ENCODE measurements around the gene NFIX. TPM values are rescaled to one million over a fixed set of nuclear protein-coding genes. Genes with fewer than 3 reads are reported as not detected.
A peak's percentile ranks its signal among the peaks of the same experiment; 100 is the strongest.

Gene NFIX
- total and polyA plus RNA-seq, 9 of the 15 experiments (the other 6 are each of a cell fraction or from before 2014, with no cell fraction given): 0.28 to 26.8 (median 5.4) TPM

DNA sequence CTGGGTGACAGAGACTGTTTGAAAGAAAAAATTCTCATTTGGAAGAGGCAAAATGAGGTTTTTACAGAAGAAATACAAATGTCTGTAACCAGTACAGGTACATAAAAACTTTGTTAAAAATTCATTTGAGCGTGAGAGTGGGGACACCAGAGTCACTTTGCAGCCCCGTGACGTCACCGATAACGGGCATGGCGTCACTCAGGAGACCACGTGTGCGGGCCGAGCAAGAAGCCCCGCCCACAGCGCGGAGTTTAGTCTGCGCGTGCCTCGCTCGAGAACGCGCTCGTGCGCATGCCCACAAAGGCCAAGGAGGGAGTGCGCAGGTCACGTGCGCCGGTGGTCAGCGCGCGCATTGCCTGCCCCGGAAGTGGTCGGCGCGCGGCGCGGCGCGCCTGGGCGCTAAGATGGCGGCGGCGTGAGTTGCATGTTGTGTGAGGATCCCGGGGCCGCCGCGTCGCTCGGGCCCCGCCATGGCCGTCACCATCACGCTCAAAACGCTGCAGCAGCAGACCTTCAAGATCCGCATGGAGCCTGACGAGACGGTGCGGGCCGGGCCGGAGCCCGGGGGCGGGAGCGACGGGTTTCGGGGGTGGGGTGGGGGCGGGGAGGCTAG is 49.7 kb upstream of the NFIX start, which contains the start of gene RAD23A (continued):
- TF ChIP-seq ZNF512 (tag; IDR thresholded peaks at IDR 0.05): no peak
- TF ChIP-seq NFIX (CRISPR knock-in tag; IDR thresholded peaks at IDR 0.05; ENCODE audit: low read depth): no peak
- TF ChIP-seq ZFP36 (IDR thresholded peaks at IDR 0.05; ENCODE audit: low read depth, low read length, partially characterized antibody): no peak
- peak; percentile 94 for TF ChIP-seq ETS1 (conservative IDR thresholded peaks at IDR 0.05; ENCODE audit: control insufficient read depth, low read depth, low read length)
- TF ChIP-seq CHCHD3 (CRISPR knock-in tag; IDR thresholded peaks at IDR 0.05): 0 out of 2 replicates have a peak, but pooled peaks have one; percentile 12
- no peak for TF ChIP-seq NELFE (IDR thresholded peaks at IDR 0.05; ENCODE audit: insufficient read depth, insufficient read length)
- peak; percentile 57; the same call in 1 of the 2 replicates for TF ChIP-seq ZFP1 (CRISPR knock-in tag; IDR thresholded peaks at IDR 0.05)
- TF ChIP-seq SREBF1 (IDR thresholded peaks at IDR 0.05; ENCODE audit: borderline replicate concordance, low read depth, low read length): no peak
- peak; percentile 68 for TF ChIP-seq FOSL1 (tag; conservative IDR thresholded peaks at IDR 0.05)
- TF ChIP-seq ZMIZ1 (IDR thresholded peaks at IDR 0.05; ENCODE audit: low read depth in 2 of 2, low read length in 2 of 2): peak in 1 of 2 experiments; percentile 84; a peak in 2 of 4 replicates
- TF ChIP-seq COPS2 (conservative IDR thresholded peaks at IDR 0.05): no peak
- peak; percentile 59; the same call in 1 of the 2 replicates for TF ChIP-seq ZBTB43 (CRISPR knock-in tag; IDR thresholded peaks at IDR 0.05)
- TF ChIP-seq, protein P1, sequence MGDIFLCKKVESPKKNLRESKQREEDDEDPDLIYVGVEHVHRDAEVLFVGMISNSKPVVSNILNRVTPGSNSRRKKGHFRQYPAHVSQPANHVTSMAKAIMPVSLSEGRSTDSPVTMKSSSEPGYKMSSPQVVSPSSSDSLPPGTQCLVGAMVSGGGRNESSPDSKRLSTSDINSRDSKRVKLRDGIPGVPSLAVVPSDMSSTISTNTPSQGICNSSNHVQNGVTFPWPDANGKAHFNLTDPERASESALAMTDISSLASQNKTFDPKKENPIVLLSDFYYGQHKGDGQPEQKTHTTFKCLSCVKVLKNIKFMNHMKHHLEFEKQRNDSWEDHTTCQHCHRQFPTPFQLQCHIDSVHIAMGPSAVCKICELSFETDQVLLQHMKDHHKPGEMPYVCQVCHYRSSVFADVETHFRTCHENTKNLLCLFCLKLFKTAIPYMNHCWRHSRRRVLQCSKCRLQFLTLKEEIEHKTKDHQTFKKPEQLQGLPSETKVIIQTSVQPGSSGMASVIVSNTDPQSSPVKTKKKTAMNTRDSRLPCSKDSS (IDR thresholded peaks at IDR 0.05; ENCODE audit: low read depth, partially characterized antibody): no peak
- no peak for TF ChIP-seq ZNF699 (CRISPR knock-in tag; IDR thresholded peaks at IDR 0.05; ENCODE audit: insufficient replicate concordance)
- no peak for TF ChIP-seq RBM17 (IDR thresholded peaks at IDR 0.05; ENCODE audit: borderline replicate concordance, low read depth, low read length)
- TF ChIP-seq SIRT6 (IDR thresholded peaks at IDR 0.05; ENCODE audit: low read depth, low read length): peak; percentile 78
- peak; percentile 83 for TF ChIP-seq CBFA2T2 (conservative IDR thresholded peaks at IDR 0.05)
- TF ChIP-seq KAT8 (IDR thresholded peaks at IDR 0.05; ENCODE audit: low read depth): no peak
- no peak for TF ChIP-seq ADNP (tag; IDR thresholded peaks at IDR 0.05)
